ENCODE measurements around the gene PPP1R9A. TPM values are rescaled to one million over a fixed set of nuclear protein-coding genes. Genes with fewer than 3 reads are reported as not detected.

PPP1R9A gene
- total RNA-seq, 1 experiment from 2014 or later: 15.6 TPM

DNA sequence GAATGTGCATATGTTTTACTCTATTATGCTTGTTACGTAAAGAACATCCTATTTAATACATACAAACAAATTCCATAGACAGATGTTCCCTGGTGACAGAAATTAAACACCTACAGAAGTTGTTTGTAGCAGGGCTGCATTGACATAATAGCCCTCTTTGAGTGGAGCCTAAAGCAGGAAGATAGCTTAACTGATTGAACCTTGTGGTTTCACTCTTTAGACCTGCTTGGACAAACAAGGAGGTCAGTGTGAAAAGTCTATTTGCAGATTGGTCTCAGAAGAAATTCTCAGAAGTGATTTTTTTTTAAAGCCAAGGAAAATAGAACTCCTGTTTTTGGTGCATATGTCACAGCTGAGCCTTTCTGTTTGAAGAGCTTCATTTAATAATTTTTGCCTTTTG is 121.3 kb downstream of the PPP1R9A start:
- POLR2A ChIA-PET (ENCODE audit: low non-redundant PET): no interaction called here
- H3K36me3 ChIP-seq (ENCODE audit: insufficient read depth, low read length, poor library complexity, severe bottlenecking): no peaks in the 10 kb centered on the region
- peaks cover 10% of the 10 kb centered on the region for H3K9me3 ChIP-seq (ENCODE audit: low read depth, low read length, poor library complexity, severe bottlenecking)
- TF ChIP-seq, protein P1, sequence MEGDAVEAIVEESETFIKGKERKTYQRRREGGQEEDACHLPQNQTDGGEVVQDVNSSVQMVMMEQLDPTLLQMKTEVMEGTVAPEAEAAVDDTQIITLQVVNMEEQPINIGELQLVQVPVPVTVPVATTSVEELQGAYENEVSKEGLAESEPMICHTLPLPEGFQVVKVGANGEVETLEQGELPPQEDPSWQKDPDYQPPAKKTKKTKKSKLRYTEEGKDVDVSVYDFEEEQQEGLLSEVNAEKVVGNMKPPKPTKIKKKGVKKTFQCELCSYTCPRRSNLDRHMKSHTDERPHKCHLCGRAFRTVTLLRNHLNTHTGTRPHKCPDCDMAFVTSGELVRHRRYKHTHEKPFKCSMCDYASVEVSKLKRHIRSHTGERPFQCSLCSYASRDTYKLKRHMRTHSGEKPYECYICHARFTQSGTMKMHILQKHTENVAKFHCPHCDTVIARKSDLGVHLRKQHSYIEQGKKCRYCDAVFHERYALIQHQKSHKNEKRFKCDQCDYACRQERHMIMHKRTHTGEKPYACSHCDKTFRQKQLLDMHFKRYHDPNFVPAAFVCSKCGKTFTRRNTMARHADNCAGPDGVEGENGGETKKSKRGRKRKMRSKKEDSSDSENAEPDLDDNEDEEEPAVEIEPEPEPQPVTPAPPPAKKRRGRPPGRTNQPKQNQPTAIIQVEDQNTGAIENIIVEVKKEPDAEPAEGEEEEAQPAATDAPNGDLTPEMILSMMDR (conservative IDR thresholded peaks at IDR 0.05; ENCODE audit: low read depth, low read length): no peak
- no peak for TF ChIP-seq EZH2 (IDR thresholded peaks at IDR 0.05; ENCODE audit: borderline replicate concordance, low read depth, low read length, poor library complexity, severe bottlenecking)
- intact Hi-C loops (cut with micrococcal nuclease; ENCODE audit: unreplicated experiment): no loop called here
- CTCF ChIA-PET: no interaction called here
- H3K27me3 ChIP-seq (replicated peaks; ENCODE audit: insufficient read depth, low read depth, low read length, poor library complexity): no peaks in the 10 kb centered on the region
- no peak overlapping the region for H3K4me3 ChIP-seq (ENCODE audit: low read depth, low read length, poor library complexity, severe bottlenecking)
- H3K27ac ChIP-seq (ENCODE audit: low read depth, low read length, poor library complexity, severe bottlenecking): no peak overlapping the region
- no peaks in the 10 kb centered on the region for H3K4me1 ChIP-seq (ENCODE audit: insufficient read depth, low read length, poor library complexity, severe bottlenecking)
- DNase-seq (ENCODE audit: low spot score): no peak
- no TSS peak for BruUV-seq (replicated peaks)

DNA sequence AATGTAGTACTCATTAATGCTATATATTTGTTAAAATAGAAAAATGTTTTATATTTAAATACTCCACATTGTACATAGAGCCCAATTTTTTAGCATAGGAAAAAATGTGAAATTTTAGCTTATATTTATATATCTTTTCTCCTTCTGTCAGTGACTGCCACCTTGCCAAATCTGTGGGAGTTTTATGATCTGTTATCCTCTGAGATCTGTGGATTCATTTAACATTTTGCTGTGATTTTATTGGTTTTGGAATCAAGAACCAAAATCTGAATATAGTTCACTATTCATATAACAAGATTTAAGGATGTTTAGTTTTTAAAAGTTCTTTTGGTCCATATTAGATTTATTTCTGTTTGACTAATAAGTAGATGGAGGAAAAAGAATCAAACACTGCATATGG is 127.9 kb downstream of the PPP1R9A start:
- ChIA-PET POLR2A (ENCODE audit: low non-redundant PET) (no interaction called here), CTCF (no interaction called here)
- no TSS peak for BruUV-seq (replicated peaks)
- intact Hi-C loops (cut with micrococcal nuclease; ENCODE audit: unreplicated experiment): no loop called here
- TF ChIP-seq, protein P1 (conservative IDR thresholded peaks at IDR 0.05; ENCODE audit: low read depth, low read length): no peak
- TF ChIP-seq EZH2 (IDR thresholded peaks at IDR 0.05; ENCODE audit: borderline replicate concordance, low read depth, low read length, poor library complexity, severe bottlenecking): no peak
- Histone ChIP-seq H3K36me3 (ENCODE audit: insufficient read depth, low read length, poor library complexity, severe bottlenecking) (no peaks in the 10 kb centered on the region), H3K4me3 (ENCODE audit: low read depth, low read length, poor library complexity, severe bottlenecking) (no peak overlapping the region), H3K27ac (ENCODE audit: low read depth, low read length, poor library complexity, severe bottlenecking) (no peak overlapping the region), H3K9me3 (ENCODE audit: low read depth, low read length, poor library complexity, severe bottlenecking) (no peaks in the 10 kb centered on the region), H3K4me1 (ENCODE audit: insufficient read depth, low read length, poor library complexity, severe bottlenecking) (no peaks in the 10 kb centered on the region), H3K27me3 (replicated peaks; ENCODE audit: insufficient read depth, low read depth, low read length, poor library complexity) (no peaks in the 10 kb centered on the region)
- DNase-seq (ENCODE audit: low spot score): no peak

DNA sequence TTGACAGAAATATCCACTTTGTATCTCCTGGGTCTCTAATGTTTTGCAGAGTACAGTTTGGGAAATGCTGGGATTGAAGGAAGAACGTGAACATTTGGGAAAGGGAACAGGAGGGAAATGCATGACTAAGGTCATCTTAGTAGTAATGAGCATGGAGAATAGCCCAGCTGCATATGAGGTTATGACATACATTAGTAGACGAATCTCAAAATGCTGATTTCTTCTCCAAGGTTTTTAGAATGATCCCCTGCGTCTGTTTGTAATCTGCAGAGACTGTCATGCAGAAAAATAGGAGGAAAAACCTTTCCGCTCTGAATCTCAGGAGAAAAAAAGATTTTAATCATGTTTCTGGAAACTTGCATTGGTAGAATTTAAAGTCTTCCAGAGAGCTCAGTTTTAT is 133.6 kb downstream of the PPP1R9A start:
- no TSS peak for BruUV-seq (replicated peaks)
- H3K4me3 ChIP-seq (ENCODE audit: low read depth, low read length, poor library complexity, severe bottlenecking): no peak overlapping the region

More for the DNA sequence above, 133.6 kb downstream of the PPP1R9A start:
- ChIA-PET CTCF (no interaction called here), POLR2A (ENCODE audit: low non-redundant PET) (no interaction called here)
- no peaks in the 10 kb centered on the region for H3K36me3 ChIP-seq (ENCODE audit: insufficient read depth, low read length, poor library complexity, severe bottlenecking)
- H3K27ac ChIP-seq (ENCODE audit: low read depth, low read length, poor library complexity, severe bottlenecking): no peak overlapping the region
- no peak for DNase-seq (ENCODE audit: low spot score)
- H3K4me1 ChIP-seq (ENCODE audit: insufficient read depth, low read length, poor library complexity, severe bottlenecking): peaks cover 1% of the 10 kb centered on the region
- intact Hi-C loops (cut with micrococcal nuclease; ENCODE audit: unreplicated experiment): no loop called here
- TF ChIP-seq EZH2 (IDR thresholded peaks at IDR 0.05; ENCODE audit: borderline replicate concordance, low read depth, low read length, poor library complexity, severe bottlenecking): no peak
- TF ChIP-seq, protein P1 (conservative IDR thresholded peaks at IDR 0.05; ENCODE audit: low read depth, low read length): no peak
- H3K27me3 ChIP-seq (replicated peaks; ENCODE audit: insufficient read depth, low read depth, low read length, poor library complexity): no peaks in the 10 kb centered on the region
- no peaks in the 10 kb centered on the region for H3K9me3 ChIP-seq (ENCODE audit: low read depth, low read length, poor library complexity, severe bottlenecking)
